Skeletal muscle satellite cell (primary cell): ENCODE measurements around the gene IL1RAPL2.

ENCODE experiments used
- H3K27me3 ChIP-seq: 2 replicates; pipeline ENCODE4 v1.7.0; 2013; ENCODE audit warnings: low read length; ENCODE audit not compliant: control insufficient read depth, insufficient read depth
- H3K36me3 ChIP-seq: 2 replicates; pipeline ENCODE4 v1.7.0; 2013; ENCODE audit warnings: mild to moderate bottlenecking, control low read depth, low read length; ENCODE audit not compliant: insufficient read depth
- H3K4me1 ChIP-seq: 2 replicates; pipeline ENCODE4 v1.7.0; 2013; ENCODE audit warnings: low read length; ENCODE audit not compliant: control insufficient read depth, insufficient read depth
- H3K4me2 ChIP-seq: 2 replicates; pipeline ENCODE4 v1.7.0; 2013; ENCODE audit warnings: mild to moderate bottlenecking, low read length
- H3K4me3 ChIP-seq: 2 replicates; pipeline ENCODE4 v1.7.0; 2013; ENCODE audit warnings: low read length
- H3K9ac ChIP-seq: 2 replicates; pipeline ENCODE4 v1.7.0; 2013; ENCODE audit warnings: mild to moderate bottlenecking, low read depth, low read length, moderate library complexity
- H3K9me3 ChIP-seq: replicated peaks from 2 replicates; pipeline ENCODE4 v1.7.0; 2013; ENCODE audit warnings: mild to moderate bottlenecking, control low read depth, low read length

The IL1RAPL2 gene

GRCh38 chrX:104618106-104618895, 52.3 kb downstream of the IL1RAPL2 start:
- Histone ChIP-seq H3K9me3 (no peaks in the 10 kb centered on the region), H3K4me2 (no peak overlapping the region), H3K4me3 (no peak overlapping the region), H3K27me3 (peaks cover 6% of the 10 kb centered on the region), H3K36me3 (no peaks in the 10 kb centered on the region), H3K4me1 (no peaks in the 10 kb centered on the region), H3K9ac (no peak overlapping the region)

GRCh38 chrX:104621781-104622180, 55.8 kb downstream of the IL1RAPL2 start:
- H3K36me3 ChIP-seq = no peaks in the 10 kb centered on the region
- no peak overlapping the region for H3K9ac ChIP-seq
- H3K4me2 ChIP-seq = no peak overlapping the region
- no peak overlapping the region for H3K4me3 ChIP-seq
- no peaks in the 10 kb centered on the region for H3K9me3 ChIP-seq
- no peaks in the 10 kb centered on the region for H3K4me1 ChIP-seq
- peaks cover 6% of the 10 kb centered on the region for H3K27me3 ChIP-seq

GRCh38 chrX:104641176-104641575, 75.2 kb downstream of the IL1RAPL2 start:
- Histone ChIP-seq H3K4me1 (no peaks in the 10 kb centered on the region), H3K27me3 (peaks cover 3% of the 10 kb centered on the region), H3K4me2 (no peak overlapping the region), H3K4me3 (no peak overlapping the region), H3K9ac (no peak overlapping the region), H3K9me3 (no peaks in the 10 kb centered on the region), H3K36me3 (no peaks in the 10 kb centered on the region)

- Histone ChIP-seq H3K9ac (no peak overlapping the region), H3K9me3 (peaks cover 3% of the 10 kb centered on the region), H3K4me1 (no peaks in the 10 kb centered on the region), H3K4me3 (no peak overlapping the region), H3K36me3 (no peaks in the 10 kb centered on the region), H3K27me3 (peaks cover 7% of the 10 kb centered on the region), H3K4me2 (no peak overlapping the region)
Observed at GRCh38 chrX:104647084-104647483, 81.1 kb downstream of the IL1RAPL2 start.

- no peak overlapping the region for H3K4me3 ChIP-seq
- no peaks in the 10 kb centered on the region for H3K36me3 ChIP-seq
- H3K4me2 ChIP-seq = no peak overlapping the region
- H3K27me3 ChIP-seq = peaks cover 8% of the 10 kb centered on the region
- H3K9ac ChIP-seq = no peak overlapping the region
- H3K4me1 ChIP-seq = no peaks in the 10 kb centered on the region
- no peaks in the 10 kb centered on the region for H3K9me3 ChIP-seq
Observed at GRCh38 chrX:104659005-104659744, 93.2 kb downstream of the IL1RAPL2 start.

GRCh38 chrX:104660092-104660491, 94.1 kb downstream of the IL1RAPL2 start:
- Histone ChIP-seq H3K9ac (no peak overlapping the region), H3K9me3 (no peaks in the 10 kb centered on the region), H3K27me3 (peaks cover 9% of the 10 kb centered on the region), H3K36me3 (no peaks in the 10 kb centered on the region), H3K4me3 (no peak overlapping the region), H3K4me1 (no peaks in the 10 kb centered on the region), H3K4me2 (no peak overlapping the region)

GRCh38 chrX:104662694-104663093, 96.7 kb downstream of the IL1RAPL2 start:
- H3K9ac ChIP-seq = no peak overlapping the region
- H3K36me3 ChIP-seq = no peaks in the 10 kb centered on the region

GRCh38 chrX:104665691-104666090, 99.7 kb downstream of the IL1RAPL2 start:
- H3K27me3 ChIP-seq = peaks cover 9% of the 10 kb centered on the region
- no peak overlapping the region for H3K9ac ChIP-seq
- no peaks in the 10 kb centered on the region for H3K36me3 ChIP-seq
- H3K4me3 ChIP-seq = no peak overlapping the region
- no peaks in the 10 kb centered on the region for H3K9me3 ChIP-seq
- H3K4me1 ChIP-seq = no peaks in the 10 kb centered on the region
- H3K4me2 ChIP-seq = no peak overlapping the region

More at GRCh38 chrX:104662694-104663093, 96.7 kb downstream of the IL1RAPL2 start:
- Histone ChIP-seq H3K27me3 (peaks cover 9% of the 10 kb centered on the region), H3K4me3 (no peak overlapping the region), H3K4me1 (no peaks in the 10 kb centered on the region), H3K4me2 (no peak overlapping the region), H3K9me3 (no peaks in the 10 kb centered on the region)

- Histone ChIP-seq H3K9ac (no peak overlapping the region), H3K36me3 (no peaks in the 10 kb centered on the region), H3K4me2 (no peak overlapping the region), H3K4me1 (no peaks in the 10 kb centered on the region), H3K9me3 (no peaks in the 10 kb centered on the region), H3K27me3 (peaks cover 6% of the 10 kb centered on the region), H3K4me3 (no peak overlapping the region)
Observed at GRCh38 chrX:104668550-104668949, 102.6 kb downstream of the IL1RAPL2 start.

- Histone ChIP-seq H3K9ac (no peak overlapping the region), H3K36me3 (no peaks in the 10 kb centered on the region), H3K4me3 (no peak overlapping the region), H3K4me2 (no peak overlapping the region), H3K27me3 (peaks cover 3% of the 10 kb centered on the region), H3K9me3 (no peaks in the 10 kb centered on the region), H3K4me1 (no peaks in the 10 kb centered on the region)
Observed at GRCh38 chrX:104669063-104669462, 103.1 kb downstream of the IL1RAPL2 start.

- no peak overlapping the region for H3K9ac ChIP-seq
- H3K36me3 ChIP-seq = no peaks in the 10 kb centered on the region
- H3K4me2 ChIP-seq = no peak overlapping the region
- H3K4me3 ChIP-seq = no peak overlapping the region
- no peaks in the 10 kb centered on the region for H3K27me3 ChIP-seq
- no peaks in the 10 kb centered on the region for H3K4me1 ChIP-seq
- no peaks in the 10 kb centered on the region for H3K9me3 ChIP-seq
Observed at GRCh38 chrX:104670051-104670450, 104.1 kb downstream of the IL1RAPL2 start.
